ENCODE data around the gene ADIPOR1.
"Not testable (repeated sequence)": the region's sequence is repeated elsewhere in the genome, so short reads cannot be mapped to it uniquely, and the experiment has no call there.

The ADIPOR1 gene

GRCh38 chr1:202957733-202958543 is at the start of gene ADIPOR1:
ADIPOR1 (minus strand) TSS chr1:202958312; CDS start chr1:202951070, 7,242 bp downstream.
- peak; percentile 89 to 96 for DNase-seq (ENCODE audit: low read depth in 1 of 2, low spot score in 1 of 2)

GRCh38 chr1:203006948-203007871 is 49.1 kb upstream of the ADIPOR1 start, which contains the start of gene TMEM183A:
TMEM183A (plus strand) TSS chr1:203007374; CDS start chr1:203007466, 92 bp downstream.
- peak; percentile 82 to 86 for DNase-seq (ENCODE audit: low read depth in 1 of 2, low spot score in 1 of 2)

GRCh38 chr1:203005395-203006142 is 47.5 kb upstream of the ADIPOR1 start:
- not testable (repeated sequence) for DNase-seq (ENCODE audit: low read depth in 1 of 2, low spot score in 1 of 2)

GRCh38 chr1:203002951-203003350 is 44.8 kb upstream of the ADIPOR1 start:
- no peak for DNase-seq (ENCODE audit: low read depth in 1 of 2, low spot score in 1 of 2)

- no peak for DNase-seq (ENCODE audit: low read depth in 1 of 2, low spot score in 1 of 2)
Observed at GRCh38 chr1:203001986-203002385, 43.9 kb upstream of the ADIPOR1 start.

GRCh38 chr1:203000217-203000944 is 42.3 kb upstream of the ADIPOR1 start:
- DNase-seq (ENCODE audit: low read depth in 1 of 2, low spot score in 1 of 2), result no peak

- DNase-seq (ENCODE audit: low read depth in 1 of 2, low spot score in 1 of 2), result peak in 1 of 2 donors; percentile 31
Observed at GRCh38 chr1:202998836-202999750, 41.0 kb upstream of the ADIPOR1 start.

- no peak for DNase-seq (ENCODE audit: low read depth in 1 of 2, low spot score in 1 of 2)
Observed at GRCh38 chr1:202994756-202995155, 36.6 kb upstream of the ADIPOR1 start.

- no peak for DNase-seq (ENCODE audit: low read depth in 1 of 2, low spot score in 1 of 2)
Observed at GRCh38 chr1:202991112-202991511, 33.0 kb upstream of the ADIPOR1 start.

GRCh38 chr1:202989879-202990278 is 31.8 kb upstream of the ADIPOR1 start:
- no peak for DNase-seq (ENCODE audit: low read depth in 1 of 2, low spot score in 1 of 2)

- DNase-seq (ENCODE audit: low read depth in 1 of 2, low spot score in 1 of 2), result no peak
Observed at GRCh38 chr1:202987922-202988583, 29.9 kb upstream of the ADIPOR1 start.

GRCh38 chr1:202987255-202987654 is 29.1 kb upstream of the ADIPOR1 start:
- no peak for DNase-seq (ENCODE audit: low read depth in 1 of 2, low spot score in 1 of 2)

- not testable (repeated sequence) for DNase-seq (ENCODE audit: low read depth in 1 of 2, low spot score in 1 of 2)
Observed at GRCh38 chr1:202986120-202986519, 28.0 kb upstream of the ADIPOR1 start.

- no peak for DNase-seq (ENCODE audit: low read depth in 1 of 2, low spot score in 1 of 2)
Observed at GRCh38 chr1:202982715-202983430, 24.8 kb upstream of the ADIPOR1 start.

- DNase-seq (ENCODE audit: low read depth in 1 of 2, low spot score in 1 of 2), result no peak
Observed at GRCh38 chr1:202981939-202982338, 23.8 kb upstream of the ADIPOR1 start.

GRCh38 chr1:202979459-202979858 is 21.3 kb upstream of the ADIPOR1 start:
- DNase-seq (ENCODE audit: low read depth in 1 of 2, low spot score in 1 of 2), result no peak

- DNase-seq (ENCODE audit: low read depth in 1 of 2, low spot score in 1 of 2), result no peak
Observed at GRCh38 chr1:202976633-202977032, 18.5 kb upstream of the ADIPOR1 start.

GRCh38 chr1:202974856-202975255 is 16.7 kb upstream of the ADIPOR1 start:
- no peak for DNase-seq (ENCODE audit: low read depth in 1 of 2, low spot score in 1 of 2)

Data from stimulated activated CD4-positive, alpha-beta T cell treated with anti-CD3 and anti-CD28 coated beads, Interleukin-15, amount 100 ng/mL, for 1 hour (primary cell).